GM18520 (cell line): ENCODE measurements around the gene AXIN2.
"Not testable (repeated sequence)": the region's sequence is repeated elsewhere in the genome, so short reads cannot be mapped to it uniquely, and the experiment has no call there.

Experiments used
- ATAC-seq: cut with Tn5 transposase; IDR thresholded peaks from one replicate; pipeline ENCODE4 v1.9.1; 2021; ENCODE audit not compliant: unreplicated experiment

The AXIN2 gene

GRCh38 chr17:65537845-65538674, 23.4 kb downstream of the AXIN2 start:
- ATAC-seq: no peak

- no peak for ATAC-seq
Observed at GRCh38 chr17:65537343-65537844, 24.1 kb downstream of the AXIN2 start.

GRCh38 chr17:65536573-65537342, 24.7 kb downstream of the AXIN2 start:
- ATAC-seq: no peak

- no peak for ATAC-seq
Observed at GRCh38 chr17:65535777-65536572, 25.5 kb downstream of the AXIN2 start.

GRCh38 chr17:65533852-65534457, 27.5 kb downstream of the AXIN2 start:
- ATAC-seq: no peak

GRCh38 chr17:65533056-65533745, 28.2 kb downstream of the AXIN2 start:
- no peak for ATAC-seq

GRCh38 chr17:65532101-65532890, 29.2 kb downstream of the AXIN2 start:
- no peak for ATAC-seq

GRCh38 chr17:65531256-65532100, 30.0 kb downstream of the AXIN2 start:
- ATAC-seq: no peak

- ATAC-seq: no peak
Observed at GRCh38 chr17:65530523-65531255, 30.8 kb downstream of the AXIN2 start.

- no peak for ATAC-seq
Observed at GRCh38 chr17:65529761-65530522, 31.5 kb downstream of the AXIN2 start.

GRCh38 chr17:65529040-65529633, 32.3 kb downstream of the AXIN2 start:
- no peak for ATAC-seq

GRCh38 chr17:65527857-65528591, 33.4 kb downstream of the AXIN2 start:
- no peak for ATAC-seq

- ATAC-seq: no peak
Observed at GRCh38 chr17:65527381-65527780, 34.1 kb downstream of the AXIN2 start.

GRCh38 chr17:65526854-65527253, 34.6 kb downstream of the AXIN2 start:
- not testable (repeated sequence) for ATAC-seq

GRCh38 chr17:65523853-65524664, 37.4 kb downstream of the AXIN2 start:
- ATAC-seq: no peak
